K562 (cell line): ENCODE measurements around the gene SPTSSA. TPM values are rescaled to one million over a fixed set of nuclear protein-coding genes. Genes with fewer than 3 reads are reported as not detected.

Experiments
- ADNP ChIP-seq: fragments of 200-800 bp; sonication (Bioruptor generic); IDR thresholded peaks from 2 replicates; pipeline ENCODE4 v1.6.1; 2016; ENCODE audit warnings: missing genetic modification characterization, missing compliant biosample characterization
- CCNT2 ChIP-seq: IDR thresholded peaks from 2 replicates; pipeline ENCODE4 v1.6.1; 2011; ENCODE audit warnings: borderline replicate concordance, low read depth, mild to moderate bottlenecking, moderate library complexity, mixed read lengths, low read length; ENCODE audit not compliant: insufficient read length; ENCODE audit errors: extremely low read depth
- EP400 ChIP-seq: fragments of 450-650 bp; IDR thresholded peaks from 2 replicates; pipeline ENCODE4 v1.6.1; 2017; ENCODE audit warnings: antibody characterized with exemption, mild to moderate bottlenecking, moderate library complexity
- GMEB1 ChIP-seq: fragments of 250-450 bp; sonication (Bioruptor Pico); IDR thresholded peaks from 2 replicates; pipeline ENCODE4 v1.4.0; 2020; ENCODE audit warnings: mild to moderate bottlenecking
- MLLT1 ChIP-seq, 2 experiments: fragments of 450-650 bp; IDR thresholded peaks; 2 replicates each; pipeline ENCODE4 v1.6.1; 2016
- MTA1 ChIP-seq: fragments of 450-650 bp; IDR thresholded peaks from 2 replicates; pipeline ENCODE4 v1.6.1; 2017; ENCODE audit warnings: borderline replicate concordance
- NR2C2 ChIP-seq, 2 experiments: fragments of 200-800 bp in 1 of 2; sonication (Bioruptor generic) in 1 of 2; sonication (generic) in 1 of 2; formaldehyde crosslinking in 1 of 2; IDR thresholded peaks; 2 replicates each; pipeline versions ENCODE4 v1.6.1 to v1.8.0; 2016 to 2022; ENCODE audit warnings: mild to moderate bottlenecking in 1 of 2, missing compliant biosample characterization in 1 of 2, missing genetic modification characterization in 1 of 2, missing genetic modification reagents in 1 of 2
- PHF20 ChIP-seq: fragments of 450-650 bp; IDR thresholded peaks from 2 replicates; pipeline ENCODE4 v1.6.1; 2018; ENCODE audit not compliant: partially characterized antibody
- PURB ChIP-seq: sonication (generic); formaldehyde crosslinking; IDR thresholded peaks from 2 replicates; pipeline ENCODE4 v1.9.0; 2021; ENCODE audit warnings: low read depth, mild to moderate bottlenecking, missing genetic modification reagents
- SIN3A ChIP-seq, 2 experiments: fragments of 150-350 bp in 1 of 2; IDR thresholded peaks; 2 replicates each; pipeline ENCODE4 v1.6.1; 2011 to 2016; ENCODE audit warnings: borderline replicate concordance in 2 of 2, low read depth in 2 of 2, low read length in 2 of 2, mild to moderate bottlenecking in 2 of 2, moderate library complexity in 2 of 2; ENCODE audit not compliant: control insufficient read depth in 1 of 2
- TFAM ChIP-seq: fragments of 250-450 bp; sonication (Bioruptor Pico); conservative IDR thresholded peaks from 2 replicates; pipeline ENCODE4 v1.5.0; 2021; ENCODE audit warnings: mild to moderate bottlenecking, moderate library complexity
- U2AF1 ChIP-seq: fragments of 200-400 bp; formaldehyde crosslinking; optimal IDR thresholded peaks from 2 replicates; pipeline ENCODE3; 2017; ENCODE audit warnings: mild to moderate bottlenecking, low read depth, low read length, moderate library complexity
- YY1 ChIP-seq, 3 experiments: IDR thresholded peaks; 2 replicates each; pipeline ENCODE4 v1.6.1; 2011; ENCODE audit warnings: low read length in 2 of 3, mild to moderate bottlenecking in 2 of 3, moderate library complexity in 2 of 3, borderline replicate concordance in 1 of 3, control low read depth in 1 of 3, low read depth in 1 of 3; ENCODE audit not compliant: insufficient read depth in 3 of 3, insufficient replicate concordance in 2 of 3, control insufficient read depth in 1 of 3, insufficient read length in 1 of 3; ENCODE audit errors: extremely low read depth in 1 of 3
- ZBED1 ChIP-seq: IDR thresholded peaks from 2 replicates; pipeline ENCODE4 v1.6.1; 2014
- ZKSCAN1 ChIP-seq: fragments of 150-350 bp; IDR thresholded peaks from 2 replicates; pipeline ENCODE4 v1.6.1; 2016; ENCODE audit warnings: low read depth, low read length
- ZKSCAN3 ChIP-seq: fragments of 250-450 bp; sonication (Bioruptor Pico); IDR thresholded peaks from 2 replicates; pipeline ENCODE4 v1.4.0; 2020
- ZNF143 ChIP-seq: sonication (generic); formaldehyde crosslinking; IDR thresholded peaks from 2 replicates; pipeline ENCODE4 v1.9.0; 2022; ENCODE audit warnings: mild to moderate bottlenecking, missing genetic modification reagents
- polyA plus RNA-seq, 8 experiments: library from polyadenylated mRNA; depleted of rRNA in 4 of 8; stranded (reverse) in 5 of 8; unstranded in 3 of 8; fragments of >200 nt; fragmentation: Nextera tagmentation in 2 of 8; fragmentation: Illumina TruSeq in 1 of 8; extraction: Ambion mirVana in 2 of 8; extraction: Trizol in 1 of 8; gene quantifications; 2 replicates each; pipeline versions ENCODE4 v1.2.1 to v1.2.3, GENCODE V29; 2011 to 2014; ENCODE audit warnings: inconsistent platforms in 1 of 8, missing spikeins in 1 of 8
- total RNA-seq, 7 experiments: library from RNA; depleted of rRNA in 6 of 7; stranded (reverse); fragments of >200 nt in 6 of 7; fragmentation: Illumina TruSeq in 2 of 7; extraction: Trizol in 2 of 7; gene quantifications; 2 replicates each; pipeline versions ENCODE4 v1.2.1 to v1.2.3, GENCODE V29; 2011 to 2021; ENCODE audit warnings: low replicate concordance in 1 of 7
- TF ChIP-seq, protein P1 (sequence below): sonication (generic); formaldehyde crosslinking; IDR thresholded peaks from 2 replicates; pipeline ENCODE4 v1.8.1; 2023; ENCODE audit warnings: mild to moderate bottlenecking, missing genetic modification reagents
- TF ChIP-seq, protein P2 (sequence below): sonication (generic); formaldehyde crosslinking; IDR thresholded peaks from 2 replicates; pipeline ENCODE4 v1.8.0; 2022; ENCODE audit warnings: mild to moderate bottlenecking, missing genetic modification reagents

The SPTSSA gene
- total and polyA plus RNA-seq, 9 of the 15 experiments (the other 6 are each of a cell fraction or from before 2014, with no cell fraction given): 6.8 to 35.7 (median 22.0) TPM

DNA sequence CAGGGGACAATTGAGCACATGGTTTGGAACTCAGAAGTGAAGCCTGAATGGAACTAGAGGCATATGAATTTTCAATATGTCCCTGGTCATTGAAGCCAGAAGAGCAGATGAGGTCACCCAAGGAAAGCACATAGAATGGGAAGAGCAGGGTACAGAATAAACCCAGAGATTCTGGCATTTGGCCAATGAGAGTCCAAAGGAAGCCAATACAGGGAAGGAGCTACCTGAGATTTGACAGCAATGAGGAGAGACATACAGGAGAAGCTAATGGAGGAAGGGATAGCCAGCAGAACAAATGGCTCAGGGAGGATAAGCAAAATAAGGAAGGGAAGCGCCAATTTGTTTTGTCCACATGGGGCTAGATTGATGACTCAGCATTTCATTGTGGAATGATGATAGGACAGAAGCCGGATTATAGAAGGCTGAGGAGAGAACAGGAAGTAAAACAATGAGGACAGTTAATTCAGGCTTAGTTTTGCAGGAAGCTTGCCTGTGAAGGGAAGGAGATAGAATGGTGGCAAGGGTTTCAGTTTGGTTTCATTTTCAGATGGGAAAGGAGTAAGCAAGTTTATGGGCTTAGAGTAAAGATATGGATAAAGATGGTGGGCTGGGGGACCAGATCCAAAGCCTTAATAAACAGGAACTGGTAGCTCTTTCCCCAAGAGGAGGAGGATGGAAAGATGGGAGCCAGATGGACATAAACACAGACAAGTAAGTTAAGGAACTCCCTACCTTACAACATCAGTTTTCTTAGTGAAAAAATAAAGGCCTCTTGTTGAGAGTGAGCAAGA lies 3.2 kb upstream of the SPTSSA start (continued):
- TF ChIP-seq EP400: peak; percentile 72
- TF ChIP-seq MLLT1 (IDR thresholded peaks at IDR 0.05): no peak; a peak in 1 of 4 replicates
- TF ChIP-seq U2AF1: no peak
- no peak for TF ChIP-seq ADNP
- TF ChIP-seq CCNT2: no peak
- peak; percentile 33 for TF ChIP-seq PHF20
- no peak for TF ChIP-seq ZKSCAN1
- no peak for TF ChIP-seq NR2C2 (CRISPR knock-in tag; IDR thresholded peaks at IDR 0.05)
- peak; percentile 76 for TF ChIP-seq NR2C2 (tag; IDR thresholded peaks at IDR 0.05)
- TF ChIP-seq PURB (CRISPR knock-in tag): no peak
- peak in 1 of 3 experiments; percentile 17 for TF ChIP-seq YY1 (IDR thresholded peaks at IDR 0.05; ENCODE audit: borderline replicate concordance in 1 of 3, control insufficient read depth in 1 of 3, extremely low read depth in 1 of 3, insufficient read depth in 3 of 3, insufficient read length in 1 of 3, insufficient replicate concordance in 2 of 3, low read depth in 1 of 3, low read length in 2 of 3)
- no peak for TF ChIP-seq ZBED1
- TF ChIP-seq, protein P1, sequence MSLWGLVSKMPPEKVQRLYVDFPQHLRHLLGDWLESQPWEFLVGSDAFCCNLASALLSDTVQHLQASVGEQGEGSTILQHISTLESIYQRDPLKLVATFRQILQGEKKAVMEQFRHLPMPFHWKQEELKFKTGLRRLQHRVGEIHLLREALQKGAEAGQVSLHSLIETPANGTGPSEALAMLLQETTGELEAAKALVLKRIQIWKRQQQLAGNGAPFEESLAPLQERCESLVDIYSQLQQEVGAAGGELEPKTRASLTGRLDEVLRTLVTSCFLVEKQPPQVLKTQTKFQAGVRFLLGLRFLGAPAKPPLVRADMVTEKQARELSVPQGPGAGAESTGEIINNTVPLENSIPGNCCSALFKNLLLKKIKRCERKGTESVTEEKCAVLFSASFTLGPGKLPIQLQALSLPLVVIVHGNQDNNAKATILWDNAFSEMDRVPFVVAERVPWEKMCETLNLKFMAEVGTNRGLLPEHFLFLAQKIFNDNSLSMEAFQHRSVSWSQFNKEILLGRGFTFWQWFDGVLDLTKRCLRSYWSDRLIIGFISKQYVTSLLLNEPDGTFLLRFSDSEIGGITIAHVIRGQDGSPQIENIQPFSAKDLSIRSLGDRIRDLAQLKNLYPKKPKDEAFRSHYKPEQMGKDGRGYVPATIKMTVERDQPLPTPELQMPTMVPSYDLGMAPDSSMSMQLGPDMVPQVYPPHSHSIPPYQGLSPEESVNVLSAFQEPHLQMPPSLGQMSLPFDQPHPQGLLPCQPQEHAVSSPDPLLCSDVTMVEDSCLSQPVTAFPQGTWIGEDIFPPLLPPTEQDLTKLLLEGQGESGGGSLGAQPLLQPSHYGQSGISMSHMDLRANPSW (CRISPR knock-in tag): no peak
- no peak for TF ChIP-seq ZKSCAN3 (CRISPR knock-in tag)
- TF ChIP-seq SIN3A (IDR thresholded peaks at IDR 0.05; ENCODE audit: borderline replicate concordance in 2 of 2, control insufficient read depth in 1 of 2, low read depth in 2 of 2, low read length in 2 of 2): no peak
- TF ChIP-seq, protein P2, sequence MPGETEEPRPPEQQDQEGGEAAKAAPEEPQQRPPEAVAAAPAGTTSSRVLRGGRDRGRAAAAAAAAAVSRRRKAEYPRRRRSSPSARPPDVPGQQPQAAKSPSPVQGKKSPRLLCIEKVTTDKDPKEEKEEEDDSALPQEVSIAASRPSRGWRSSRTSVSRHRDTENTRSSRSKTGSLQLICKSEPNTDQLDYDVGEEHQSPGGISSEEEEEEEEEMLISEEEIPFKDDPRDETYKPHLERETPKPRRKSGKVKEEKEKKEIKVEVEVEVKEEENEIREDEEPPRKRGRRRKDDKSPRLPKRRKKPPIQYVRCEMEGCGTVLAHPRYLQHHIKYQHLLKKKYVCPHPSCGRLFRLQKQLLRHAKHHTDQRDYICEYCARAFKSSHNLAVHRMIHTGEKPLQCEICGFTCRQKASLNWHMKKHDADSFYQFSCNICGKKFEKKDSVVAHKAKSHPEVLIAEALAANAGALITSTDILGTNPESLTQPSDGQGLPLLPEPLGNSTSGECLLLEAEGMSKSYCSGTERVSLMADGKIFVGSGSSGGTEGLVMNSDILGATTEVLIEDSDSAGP (CRISPR knock-in tag): no peak
- no peak for TF ChIP-seq ZNF143 (CRISPR knock-in tag)
- peak; percentile 29; the same call in 1 of the 2 replicates for TF ChIP-seq GMEB1 (CRISPR knock-in tag)
- peak; percentile 52; the same call in 1 of the 2 replicates for TF ChIP-seq MTA1
- TF ChIP-seq TFAM (CRISPR knock-in tag): no peak
